Neural cell (in vitro differentiated cells): ENCODE measurements around the gene CNNM2. TPM values are rescaled to one million over a fixed set of nuclear protein-coding genes. Genes with fewer than 3 reads are reported as not detected.

ENCODE experiments used
- H2AFZ ChIP-seq: fragments of 200-600, 300-800 bp; sonication (generic), shearing (Covaris generic); 2 replicates; pipeline ENCODE4 v1.6.0; 2014; ENCODE audit warnings: low read depth, mild to moderate bottlenecking, antibody characterized with exemption, low read length, moderate library complexity
- H3F3A ChIP-seq: fragments of 200-600 bp; shearing (Covaris generic); 2 replicates; pipeline ENCODE4 v1.6.1; 2016; ENCODE audit warnings: mild to moderate bottlenecking, moderate library complexity, mixed read lengths, antibody characterized with exemption, low read length; ENCODE audit not compliant: insufficient read depth, poor library complexity, severe bottlenecking
- H3K27ac ChIP-seq: fragments of 200-600, 300-800 bp; sonication (generic), shearing (Covaris generic); 2 replicates; pipeline ENCODE4 v1.5.1; 2014; ENCODE audit warnings: mild to moderate bottlenecking, low read length, moderate library complexity
- H3K27me3 ChIP-seq: fragments of 300-800, 200-600 bp; sonication (generic), shearing (Covaris generic); 2 replicates; pipeline ENCODE4 v1.6.0; 2014; ENCODE audit warnings: mild to moderate bottlenecking, low read depth, low read length, moderate library complexity; ENCODE audit not compliant: insufficient read depth
- H3K36me3 ChIP-seq: fragments of 300-800, 200-600 bp; sonication (generic), shearing (Covaris generic); 2 replicates; pipeline ENCODE4 v1.5.1; 2014; ENCODE audit warnings: mild to moderate bottlenecking, antibody characterized with exemption, low read length, moderate library complexity; ENCODE audit not compliant: insufficient read depth
- H3K4me2 ChIP-seq: fragments of 300-800, 200-600 bp; sonication (generic), shearing (Covaris generic); 2 replicates; pipeline ENCODE4 v1.6.0; 2014; ENCODE audit warnings: mild to moderate bottlenecking, low read length
- H3K4me3 ChIP-seq: fragments of 300-800, 200-600 bp; sonication (generic), shearing (Covaris generic); 2 replicates; pipeline ENCODE4 v1.5.1; 2014; ENCODE audit warnings: mild to moderate bottlenecking, low read length, moderate library complexity
- H3K79me2 ChIP-seq: fragments of 200-600 bp; shearing (Covaris generic); replicated peaks from 2 replicates; pipeline ENCODE4 v1.6.0; 2014; ENCODE audit warnings: mild to moderate bottlenecking, low read length, moderate library complexity; ENCODE audit not compliant: insufficient read depth
- H3K9ac ChIP-seq: fragments of 300-800, 200-600 bp; sonication (generic), shearing (Covaris generic); 2 replicates; pipeline ENCODE4 v1.6.1; 2016; ENCODE audit warnings: mild to moderate bottlenecking, low read length, mixed read lengths
- H3K9me2 ChIP-seq: fragments of 200-600 bp; shearing (Covaris generic); 2 replicates; pipeline ENCODE4 v1.6.1; 2016; ENCODE audit warnings: mild to moderate bottlenecking, low read length, mixed read lengths; ENCODE audit not compliant: insufficient read depth
- H3K9me3 ChIP-seq: fragments of 200-600, 300-800 bp; sonication (generic), shearing (Covaris generic); 2 replicates; pipeline ENCODE4 v1.6.1; 2016; ENCODE audit warnings: mild to moderate bottlenecking, mixed run types, low read length, moderate library complexity, mixed read lengths
- H4K20me1 ChIP-seq: fragments of 200-600 bp; shearing (Covaris generic); 2 replicates; pipeline ENCODE4 v1.6.1; 2016; ENCODE audit warnings: mild to moderate bottlenecking, mixed run types; ENCODE audit not compliant: insufficient read depth
- CTCF ChIP-seq: fragments of 450-650 bp; IDR thresholded peaks from 2 replicates; pipeline ENCODE4 v1.5.1; 2014; ENCODE audit warnings: antibody characterized with exemption, mild to moderate bottlenecking, moderate library complexity; ENCODE audit not compliant: poor library complexity, severe bottlenecking
- EP300 ChIP-seq: fragments of 450-650 bp; conservative IDR thresholded peaks from 2 replicates; pipeline ENCODE4 v1.6.1; 2014; ENCODE audit warnings: antibody characterized with exemption, mild to moderate bottlenecking, moderate library complexity; ENCODE audit not compliant: poor library complexity, severe bottlenecking
- EZH2 ChIP-seq: fragments of 200-600, 300-800 bp; shearing (Covaris generic), sonication (generic); IDR thresholded peaks from 2 replicates; pipeline ENCODE4 v1.6.1; 2014; ENCODE audit warnings: antibody characterized with exemption, low read length, borderline replicate concordance, mild to moderate bottlenecking; ENCODE audit not compliant: insufficient read depth, poor library complexity, severe bottlenecking
- MXI1 ChIP-seq: fragments of 450-650 bp; conservative IDR thresholded peaks from 2 replicates; pipeline ENCODE4 v1.6.1; 2014; ENCODE audit warnings: antibody characterized with exemption, mild to moderate bottlenecking; ENCODE audit not compliant: poor library complexity, severe bottlenecking
- POLR2AphosphoS5 ChIP-seq: IDR thresholded peaks from 2 replicates; pipeline ENCODE4 v1.6.1; 2012
- RAD21 ChIP-seq: fragments of 450-650 bp; conservative IDR thresholded peaks from 2 replicates; pipeline ENCODE4 v1.6.1; 2014; ENCODE audit warnings: antibody characterized with exemption, mild to moderate bottlenecking, moderate library complexity
- SMC3 ChIP-seq: fragments of 450-650 bp; conservative IDR thresholded peaks from 2 replicates; pipeline ENCODE4 v1.6.1; 2014; ENCODE audit warnings: antibody characterized with exemption, mild to moderate bottlenecking, moderate library complexity; ENCODE audit not compliant: poor library complexity
- TAF1 ChIP-seq: IDR thresholded peaks from 2 replicates; pipeline ENCODE4 v1.6.1; 2012; ENCODE audit warnings: low read depth
- polyA plus RNA-seq: library from polyadenylated mRNA; depleted of rRNA; stranded (reverse); fragments of >200 nt; gene quantifications from 2 replicates; pipeline ENCODE4 v1.2.3, GENCODE V29; 2014
- TF ChIP-seq, protein P1 (sequence below): IDR thresholded peaks from 2 replicates; pipeline ENCODE4 v1.6.1; 2012; ENCODE audit warnings: borderline replicate concordance

CNNM2 gene
- polyA plus RNA-seq, 1 donor from 2014 or later = 5.0 TPM

DNA sequence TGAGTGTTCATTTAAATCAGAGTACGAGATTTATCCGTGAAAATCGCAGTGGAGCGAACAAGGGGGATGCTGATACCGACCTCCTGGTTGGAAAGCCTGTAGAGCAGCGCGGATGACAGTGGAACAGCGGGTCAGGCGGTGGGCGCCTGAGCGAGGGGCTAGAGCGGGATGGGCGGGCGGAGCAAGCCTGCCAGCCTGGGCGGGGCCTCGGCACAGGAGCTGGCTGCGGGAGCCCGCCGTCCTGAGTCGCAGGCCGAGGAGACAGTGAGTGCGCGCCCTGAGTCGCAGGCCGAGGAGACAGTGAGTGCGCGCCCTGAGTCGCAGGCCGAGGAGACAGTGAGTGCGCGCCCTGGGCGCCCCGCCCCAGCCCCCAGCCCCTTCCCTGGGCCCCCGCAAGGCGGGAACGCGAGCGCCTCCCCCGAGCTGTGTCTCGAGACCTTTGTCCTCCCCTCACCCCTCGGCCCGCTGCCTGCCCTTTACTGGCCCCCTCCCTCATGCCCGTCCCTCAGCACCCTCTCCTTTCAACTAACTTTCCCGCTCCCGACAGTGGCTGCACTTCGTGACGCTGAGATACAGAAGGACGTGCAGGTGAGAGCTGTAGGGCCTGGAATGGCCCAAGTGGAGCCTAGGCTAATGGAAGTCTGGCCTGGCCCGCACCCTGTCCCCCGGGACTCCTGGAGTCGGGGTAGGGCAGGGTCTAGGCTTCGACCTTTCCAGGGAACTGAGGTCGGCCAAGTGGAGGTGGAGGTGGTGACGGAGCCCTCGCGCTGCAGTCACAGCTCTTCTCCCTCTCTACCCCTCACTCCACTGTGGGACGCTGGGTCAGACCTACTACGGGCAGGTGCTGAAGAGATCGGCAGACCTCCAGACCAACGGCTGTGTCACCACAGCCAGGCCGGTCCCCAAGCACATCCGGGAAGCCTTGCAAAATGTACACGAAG, 48.6 kb upstream of the CNNM2 start, which contains the start of gene AS3MT:
AS3MT (plus strand) TSS at position 213 of the 941 bp plus-strand sequence; CDS start at position 336, 123 bp downstream.
- peak within 1 kb of the TSS; percentile 30 for H2AFZ ChIP-seq
- H3K9me3 ChIP-seq = no peaks in the 10 kb centered on the region
- no peaks in the 10 kb centered on the region for H3F3A ChIP-seq
- H3K4me3 ChIP-seq = peak within 1 kb of the TSS; percentile 65
- H4K20me1 ChIP-seq = no peaks in the 10 kb centered on the region
- H3K36me3 ChIP-seq = no peaks in the 10 kb centered on the region
- H3K27ac ChIP-seq = no peak within 1 kb of the TSS
- TF ChIP-seq CTCF (no peak), RAD21 (no peak), EZH2 (no peak), TAF1 (no peak), POLR2AphosphoS5 (peak; percentile 52)
- TF ChIP-seq, protein P1, sequence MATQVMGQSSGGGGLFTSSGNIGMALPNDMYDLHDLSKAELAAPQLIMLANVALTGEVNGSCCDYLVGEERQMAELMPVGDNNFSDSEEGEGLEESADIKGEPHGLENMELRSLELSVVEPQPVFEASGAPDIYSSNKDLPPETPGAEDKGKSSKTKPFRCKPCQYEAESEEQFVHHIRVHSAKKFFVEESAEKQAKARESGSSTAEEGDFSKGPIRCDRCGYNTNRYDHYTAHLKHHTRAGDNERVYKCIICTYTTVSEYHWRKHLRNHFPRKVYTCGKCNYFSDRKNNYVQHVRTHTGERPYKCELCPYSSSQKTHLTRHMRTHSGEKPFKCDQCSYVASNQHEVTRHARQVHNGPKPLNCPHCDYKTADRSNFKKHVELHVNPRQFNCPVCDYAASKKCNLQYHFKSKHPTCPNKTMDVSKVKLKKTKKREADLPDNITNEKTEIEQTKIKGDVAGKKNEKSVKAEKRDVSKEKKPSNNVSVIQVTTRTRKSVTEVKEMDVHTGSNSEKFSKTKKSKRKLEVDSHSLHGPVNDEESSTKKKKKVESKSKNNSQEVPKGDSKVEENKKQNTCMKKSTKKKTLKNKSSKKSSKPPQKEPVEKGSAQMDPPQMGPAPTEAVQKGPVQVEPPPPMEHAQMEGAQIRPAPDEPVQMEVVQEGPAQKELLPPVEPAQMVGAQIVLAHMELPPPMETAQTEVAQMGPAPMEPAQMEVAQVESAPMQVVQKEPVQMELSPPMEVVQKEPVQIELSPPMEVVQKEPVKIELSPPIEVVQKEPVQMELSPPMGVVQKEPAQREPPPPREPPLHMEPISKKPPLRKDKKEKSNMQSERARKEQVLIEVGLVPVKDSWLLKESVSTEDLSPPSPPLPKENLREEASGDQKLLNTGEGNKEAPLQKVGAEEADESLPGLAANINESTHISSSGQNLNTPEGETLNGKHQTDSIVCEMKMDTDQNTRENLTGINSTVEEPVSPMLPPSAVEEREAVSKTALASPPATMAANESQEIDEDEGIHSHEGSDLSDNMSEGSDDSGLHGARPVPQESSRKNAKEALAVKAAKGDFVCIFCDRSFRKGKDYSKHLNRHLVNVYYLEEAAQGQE = no peak
- peak within 1 kb of the TSS; percentile 55 for H3K9ac ChIP-seq
- no peaks in the 10 kb centered on the region for H3K9me2 ChIP-seq
- no peaks in the 10 kb centered on the region for H3K27me3 ChIP-seq
- peak within 1 kb of the TSS; percentile 62 for H3K4me2 ChIP-seq
- no peaks in the 10 kb centered on the region for H3K79me2 ChIP-seq

GRCh38 chr10:102870221-102870620, 47.9 kb upstream of the CNNM2 start:
- Histone ChIP-seq H3K9me3 (no peaks in the 10 kb centered on the region), H3F3A (no peaks in the 10 kb centered on the region), H2AFZ (peak overlapping the region; percentile 30), H3K9ac (peak overlapping the region; percentile 55), H4K20me1 (no peaks in the 10 kb centered on the region), H3K9me2 (no peaks in the 10 kb centered on the region), H3K79me2 (no peaks in the 10 kb centered on the region), H3K4me2 (peak overlapping the region; percentile 62), H3K27ac (no peak overlapping the region), H3K27me3 (no peaks in the 10 kb centered on the region), H3K36me3 (no peaks in the 10 kb centered on the region), H3K4me3 (peak overlapping the region; percentile 65)
- TF ChIP-seq SMC3 (no peak), POLR2AphosphoS5 (no peak), EZH2 (no peak), TAF1 (no peak), RAD21 (no peak), MXI1 (no peak), EP300 (no peak), CTCF (no peak)
- TF ChIP-seq, protein P1 = no peak
